Colon (tissue), 2 donors: Measurements from ENCODE around the gene CPEB1.
"Not testable (repeated sequence)": the region's sequence is repeated elsewhere in the genome, so short reads cannot be mapped to it uniquely, and the experiment has no call there.

Experiments used
- FAIRE-seq: peaks from 2 replicates; lab custom pipeline; 2012; peaks lifted over from hg19 to GRCh38; lab: Jason Lieb, UNC
- donor health status: control.
- donor health status: control.

The CPEB1 gene

DNA sequence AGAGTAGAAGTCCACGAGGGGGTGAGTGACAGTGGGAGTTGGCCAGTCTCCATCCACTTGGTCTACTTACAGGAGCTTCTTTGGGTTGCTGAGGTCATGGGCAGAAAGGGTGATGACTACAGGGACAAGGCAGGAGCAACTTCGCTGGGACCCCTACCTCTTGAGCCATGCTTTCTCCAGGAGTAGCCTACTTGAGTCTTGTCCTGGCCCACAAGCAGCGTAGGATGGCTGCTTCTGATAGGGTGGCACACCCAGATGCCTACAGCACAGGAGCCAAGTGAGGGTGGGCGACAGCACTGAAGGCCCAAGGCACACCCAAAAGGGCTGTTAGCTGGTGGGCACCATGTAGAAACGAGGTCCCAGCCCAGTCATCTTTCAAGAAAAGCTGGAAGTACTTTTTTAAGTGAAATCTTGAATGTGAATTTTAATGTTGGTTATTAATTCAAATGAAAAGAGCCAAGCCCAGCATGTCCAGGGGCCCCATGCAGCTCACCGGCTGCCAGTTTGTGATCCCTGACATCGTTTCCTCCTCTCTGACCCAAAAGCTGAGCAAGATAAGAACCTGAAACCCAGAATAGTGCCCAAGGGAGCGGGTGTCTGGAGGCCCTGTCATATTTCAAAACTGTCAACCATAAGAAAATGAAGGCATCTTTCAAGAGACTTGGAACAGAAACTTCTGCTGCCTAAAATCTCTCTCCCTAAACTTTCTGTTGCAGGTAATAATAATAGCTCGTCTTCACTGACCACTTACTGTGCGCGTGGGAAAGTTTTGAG is 2.2 kb upstream of the CPEB1 start:
- FAIRE-seq = no peak

DNA sequence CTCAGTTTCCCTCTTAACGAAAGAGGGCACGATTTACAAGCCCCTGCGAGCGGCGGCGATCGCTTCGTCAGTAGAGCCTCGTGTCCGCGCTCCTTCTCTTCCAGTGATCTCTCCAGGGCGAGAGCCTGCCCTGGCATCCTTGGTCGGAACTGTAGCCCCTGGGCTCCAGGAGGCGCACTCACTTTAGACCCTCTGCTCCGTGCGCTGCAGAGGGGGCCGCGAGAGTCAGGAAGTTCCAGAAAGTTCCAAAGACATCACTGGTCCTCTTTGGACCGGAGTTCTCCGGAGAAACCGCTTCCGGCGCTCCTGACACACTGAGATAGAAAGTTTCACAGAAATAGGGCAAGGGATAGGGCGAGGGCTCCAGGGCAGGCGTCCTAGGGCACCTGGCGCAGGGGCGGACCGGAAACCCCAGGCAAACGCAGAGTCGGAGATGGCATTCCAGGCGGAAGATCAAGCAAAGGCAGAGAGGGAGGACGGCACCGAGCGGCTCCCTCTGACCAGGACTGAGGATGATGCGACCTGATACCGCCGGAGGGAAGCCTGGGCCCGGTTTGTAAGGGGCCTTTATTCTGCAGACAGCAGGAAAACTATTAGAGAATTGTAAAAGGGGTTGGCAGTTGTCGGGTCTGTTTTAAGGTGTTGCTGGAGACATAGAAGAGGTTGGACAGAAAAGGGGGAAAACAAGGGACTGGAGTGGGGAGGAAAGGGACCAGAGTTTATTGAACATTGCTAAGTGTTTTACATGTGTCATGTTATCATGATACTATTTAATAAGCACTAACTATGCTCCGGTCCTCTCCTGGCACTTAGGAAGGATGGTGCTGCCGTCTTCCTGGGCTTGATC is 1.3 kb upstream of the CPEB1 start:
- no peak for FAIRE-seq

DNA sequence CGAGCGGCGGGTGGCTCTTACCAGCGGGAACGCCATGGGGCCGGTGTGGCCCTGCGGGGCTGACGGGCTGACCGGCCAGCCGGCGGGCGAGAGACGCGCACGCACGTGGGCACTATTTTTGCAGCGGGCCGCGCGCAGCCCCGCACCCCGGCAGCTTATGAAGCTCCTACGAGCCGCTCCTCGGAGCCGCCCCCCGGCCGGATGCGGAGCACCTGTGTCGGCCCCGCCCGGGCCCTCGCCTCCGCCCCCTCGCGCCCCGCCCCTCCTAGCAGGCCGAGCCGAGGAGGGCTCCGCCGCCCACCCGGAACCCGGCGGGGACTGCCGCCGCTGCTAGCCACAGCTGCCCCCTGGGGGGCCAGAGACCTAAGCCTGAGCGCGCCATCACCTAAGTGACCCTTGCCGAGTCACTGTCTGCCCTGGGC is 683 bp upstream of the CPEB1 start:
- no peak for FAIRE-seq

DNA sequence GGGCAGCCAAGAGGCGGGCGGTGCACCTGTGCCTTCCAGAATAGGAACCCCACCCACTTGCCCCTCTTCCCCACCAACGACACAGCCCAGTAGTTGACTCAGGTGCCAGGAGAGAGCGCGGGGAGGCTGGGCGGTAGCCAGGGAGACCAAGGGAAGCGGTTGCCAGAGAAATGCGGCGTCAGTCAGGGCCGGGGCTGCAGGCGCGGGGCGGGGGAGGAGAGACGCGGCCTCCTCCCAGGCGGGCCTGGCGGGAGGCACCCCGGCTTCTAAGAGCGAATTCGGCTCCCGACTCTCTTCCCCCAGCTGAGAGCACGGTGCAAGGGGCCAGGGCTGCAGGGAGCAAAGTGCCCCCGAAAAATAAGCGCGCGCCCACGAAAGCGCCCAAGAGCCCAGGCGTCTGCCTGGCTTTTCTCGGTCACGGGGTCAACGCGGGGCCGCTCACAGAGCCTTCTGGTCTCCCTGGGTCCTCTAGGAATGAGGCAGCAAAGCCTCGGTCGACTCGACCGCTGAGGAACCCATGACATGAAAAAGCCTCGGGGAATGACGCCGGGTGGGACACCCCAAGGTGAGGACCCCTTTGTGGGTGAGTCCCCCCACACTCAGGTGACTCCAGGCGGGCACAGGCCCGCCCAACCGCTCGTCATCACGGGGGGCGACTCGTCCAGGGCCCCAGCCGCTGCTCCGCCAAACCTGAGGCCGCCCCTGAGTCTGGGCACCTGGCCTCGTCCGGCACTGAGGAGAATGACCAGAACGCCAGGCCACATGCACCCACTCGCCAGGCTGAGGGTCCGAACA is 716 bp downstream of the CPEB1 start:
- no peak for FAIRE-seq

DNA sequence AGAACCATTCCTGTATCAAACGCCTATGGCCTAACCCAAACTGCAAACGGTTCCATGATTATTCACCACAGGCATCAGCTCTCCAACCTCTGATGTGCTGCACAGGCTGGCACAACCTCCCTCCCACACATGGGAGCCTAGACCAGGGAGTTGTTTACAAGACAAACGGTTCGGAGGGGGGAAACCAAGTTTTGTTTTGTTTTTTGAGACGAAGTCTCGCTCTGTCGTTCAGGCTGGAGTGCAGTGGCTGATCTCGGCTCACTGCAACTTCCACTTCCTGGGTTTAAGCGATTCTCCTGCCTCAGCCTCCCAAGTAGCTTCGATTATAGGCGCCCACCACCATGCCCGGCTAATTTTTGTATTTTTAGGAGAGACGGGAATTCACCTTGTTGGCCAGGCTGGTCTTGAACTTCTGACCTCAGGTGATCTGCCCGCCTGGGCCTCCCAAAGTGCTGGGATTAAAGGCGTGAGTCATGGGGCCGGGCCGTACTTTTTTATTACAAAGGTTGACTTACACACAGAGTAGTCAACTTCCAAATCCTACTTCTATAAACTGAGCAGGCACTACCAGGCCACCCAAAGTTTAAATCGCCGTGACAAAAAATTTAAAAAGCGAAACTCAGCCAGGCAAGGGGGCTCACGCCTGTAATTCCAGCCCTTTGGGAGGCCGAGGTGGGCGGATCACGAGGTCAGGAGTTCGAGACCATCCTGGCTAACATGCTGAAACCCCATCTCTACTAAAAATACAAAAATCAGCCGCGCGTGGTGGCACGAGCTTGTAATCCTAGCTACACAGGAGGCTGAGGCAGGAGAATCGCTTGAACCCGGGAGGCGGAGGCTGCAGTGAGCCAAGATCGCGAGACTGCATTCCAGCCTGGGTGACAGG is 2.0 kb downstream of the CPEB1 start:
- not testable (repeated sequence) for FAIRE-seq

DNA sequence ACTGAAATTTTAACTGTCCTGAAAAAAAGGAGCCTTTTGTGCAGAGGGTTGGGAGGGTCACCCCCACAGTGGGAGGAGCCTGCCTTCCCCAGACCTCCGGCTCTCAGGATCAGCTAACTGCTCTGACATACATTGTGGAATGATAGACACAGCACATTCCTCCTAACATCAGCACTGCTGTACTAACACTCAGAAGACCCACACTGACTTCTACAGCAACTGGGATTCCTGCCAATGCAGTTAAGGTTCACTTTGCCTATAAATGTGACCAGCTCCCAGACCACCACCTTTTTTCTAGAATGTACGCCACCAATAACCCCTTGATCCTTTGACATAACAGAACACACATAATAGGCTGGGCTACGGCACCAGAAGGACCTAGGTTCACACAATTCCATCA is 3.2 kb downstream of the CPEB1 start:
- no peak for FAIRE-seq

DNA sequence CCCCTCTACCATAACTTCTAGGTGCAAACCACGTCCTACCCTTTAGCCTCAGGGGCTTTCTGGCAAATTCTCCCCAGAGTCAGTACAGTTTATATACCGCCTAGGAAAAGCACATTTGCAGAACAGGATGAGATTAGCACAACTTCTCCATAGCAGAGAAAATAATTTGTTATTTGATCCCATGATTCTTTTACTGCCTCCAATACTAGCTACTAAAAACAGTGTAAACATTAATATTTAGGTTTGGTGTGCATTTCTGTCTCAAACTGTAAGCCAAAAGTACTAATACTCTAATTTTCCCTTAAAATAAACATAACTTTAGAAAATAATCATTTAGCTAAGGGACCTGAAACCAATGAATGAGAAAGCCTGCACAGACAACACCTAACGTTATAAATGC is 4.5 kb downstream of the CPEB1 start:
- FAIRE-seq = no peak

DNA sequence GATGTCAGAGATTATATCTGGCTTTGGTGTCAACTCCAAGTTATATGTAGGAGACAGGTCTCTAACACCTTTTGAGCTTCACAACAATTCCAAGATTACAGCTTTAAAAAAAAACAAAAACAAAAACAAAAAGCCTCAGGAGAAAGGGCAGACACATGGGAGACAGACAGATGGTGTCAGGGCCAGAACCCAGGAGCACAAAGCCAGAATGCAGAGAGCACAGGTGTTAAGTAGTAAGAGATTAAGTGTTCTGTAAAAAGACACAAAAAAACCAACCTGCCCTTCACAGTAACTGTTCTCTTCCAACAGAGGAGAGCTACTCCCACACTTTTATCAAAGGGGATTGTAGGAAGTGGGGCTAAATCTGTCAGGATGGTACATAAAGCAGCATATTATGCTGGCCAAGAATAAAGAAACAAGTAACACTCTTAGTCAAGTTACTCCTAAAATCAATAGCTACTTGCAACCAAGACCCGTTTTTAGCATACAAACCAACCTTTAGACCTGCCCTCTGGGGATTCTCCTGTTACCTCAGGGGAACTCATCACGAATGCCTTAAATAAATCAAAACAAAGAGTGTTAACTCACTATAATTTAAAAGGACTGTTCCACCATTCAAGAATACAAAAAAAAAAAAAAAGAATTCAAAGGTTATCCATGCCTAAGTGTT is 5.9 kb downstream of the CPEB1 start:
- FAIRE-seq = no peak

DNA sequence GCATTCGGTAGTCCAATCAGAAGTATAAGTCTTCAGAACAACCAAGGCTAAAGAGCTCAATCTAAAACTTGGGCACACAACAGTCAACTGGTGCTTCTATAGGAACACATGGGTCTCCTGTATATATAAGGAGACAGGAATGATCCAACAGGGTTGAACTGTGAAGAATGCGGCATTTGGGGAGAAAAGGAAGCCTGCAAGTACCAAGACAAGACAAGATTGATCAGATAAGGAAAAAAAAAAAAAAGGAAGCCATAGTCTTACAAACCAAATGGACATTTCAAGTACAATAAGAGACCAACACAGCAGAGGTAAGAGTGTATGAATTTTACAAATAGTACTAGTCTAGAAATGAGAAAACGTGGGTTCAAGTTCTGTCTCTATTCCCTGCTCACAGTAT is 6.5 kb downstream of the CPEB1 start:
- FAIRE-seq = no peak

DNA sequence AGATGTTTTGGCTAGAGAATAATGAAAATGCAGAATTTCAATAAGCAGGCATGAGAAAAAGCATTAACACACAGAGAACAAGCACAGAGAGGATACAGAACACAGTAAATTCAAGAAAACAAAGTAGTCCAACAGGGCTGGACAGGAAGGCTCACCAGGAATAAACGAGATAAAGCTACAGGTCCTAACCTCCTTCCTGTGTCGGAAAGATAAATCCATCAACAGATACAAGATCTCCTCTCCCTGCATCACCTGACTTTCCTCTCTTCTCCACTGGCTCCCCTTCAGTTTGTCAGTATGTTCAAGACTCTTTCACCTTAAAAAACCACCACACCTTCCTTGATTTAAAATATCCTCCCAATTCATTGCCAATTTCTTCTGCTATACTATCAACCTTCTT is 11.4 kb downstream of the CPEB1 start:
- no peak for FAIRE-seq

DNA sequence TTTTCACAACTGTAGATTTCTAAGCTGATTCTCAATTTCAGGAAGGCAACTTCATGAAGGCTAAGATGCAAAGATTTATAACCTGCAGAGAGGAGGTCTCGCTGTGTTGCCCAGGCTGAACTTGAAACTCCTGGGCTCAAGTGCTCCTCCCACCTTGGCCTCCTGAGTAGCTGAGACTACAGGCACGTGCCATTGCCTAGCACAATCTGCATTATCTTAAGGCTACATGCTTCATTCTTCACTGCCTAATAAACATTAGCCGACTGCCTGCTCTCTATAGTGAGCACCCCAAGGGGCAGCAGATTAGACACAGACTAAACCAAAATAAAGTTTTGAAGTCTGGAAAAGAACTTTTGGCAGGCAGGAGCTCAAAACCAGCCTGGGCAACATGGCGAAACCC is 17.1 kb downstream of the CPEB1 start:
- no peak for FAIRE-seq

DNA sequence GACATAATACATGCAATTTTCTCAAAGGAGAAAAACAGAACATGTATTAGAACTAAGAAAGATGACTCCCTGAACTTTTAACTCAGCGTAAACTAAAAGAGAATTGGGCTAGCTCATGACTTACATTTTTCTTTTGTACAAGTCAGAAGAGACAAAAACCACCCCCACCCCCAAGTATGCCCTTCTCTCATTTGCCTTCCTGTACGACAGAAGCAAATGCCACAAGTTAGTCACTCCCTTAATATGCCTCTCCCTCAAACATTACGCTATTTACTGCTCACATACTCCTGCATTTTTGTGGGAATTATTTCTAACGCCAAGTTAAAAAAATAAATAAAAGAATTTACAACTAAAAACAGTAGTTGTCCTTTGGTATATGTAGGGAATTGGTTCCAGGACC is 22.0 kb downstream of the CPEB1 start:
- FAIRE-seq = no peak

DNA sequence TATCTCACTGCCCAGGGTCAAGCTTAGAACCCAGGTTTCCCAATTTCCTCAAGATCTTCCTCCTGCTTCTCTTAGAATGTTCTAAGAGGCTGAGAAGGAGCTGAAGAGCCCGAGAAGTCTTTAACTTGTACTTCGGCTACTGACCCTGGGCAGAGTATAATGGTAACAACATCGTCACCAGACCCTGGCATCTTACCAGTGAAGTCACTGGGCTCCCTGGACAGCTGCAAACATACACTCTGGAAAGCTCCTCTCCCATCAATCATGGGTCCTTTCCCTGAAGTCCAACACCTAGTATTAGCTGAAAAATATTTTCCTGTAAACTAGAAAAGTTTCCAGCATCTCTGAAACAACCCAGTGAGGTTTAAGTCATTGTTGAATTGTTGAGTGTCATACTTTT is 22.7 kb downstream of the CPEB1 start:
- no peak for FAIRE-seq

DNA sequence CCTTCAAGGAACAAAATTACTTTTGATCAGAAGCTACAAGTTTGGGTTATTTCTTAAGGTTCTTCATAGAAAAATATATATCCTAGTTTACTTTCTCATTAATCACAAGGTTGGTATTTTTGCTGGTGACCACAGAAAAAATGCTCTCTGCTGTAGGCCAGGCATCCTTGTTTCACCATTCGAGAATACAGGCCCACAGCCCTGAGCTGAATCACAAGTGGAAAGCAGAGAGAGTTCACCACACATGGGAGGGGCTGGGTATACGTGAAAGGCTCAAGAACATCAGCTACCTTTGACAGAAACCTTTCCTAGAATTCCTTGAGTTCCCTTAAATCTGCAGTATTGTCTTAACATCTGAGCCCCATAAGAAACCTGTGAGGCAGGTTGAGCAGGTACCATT is 23.2 kb downstream of the CPEB1 start:
- FAIRE-seq = no peak

DNA sequence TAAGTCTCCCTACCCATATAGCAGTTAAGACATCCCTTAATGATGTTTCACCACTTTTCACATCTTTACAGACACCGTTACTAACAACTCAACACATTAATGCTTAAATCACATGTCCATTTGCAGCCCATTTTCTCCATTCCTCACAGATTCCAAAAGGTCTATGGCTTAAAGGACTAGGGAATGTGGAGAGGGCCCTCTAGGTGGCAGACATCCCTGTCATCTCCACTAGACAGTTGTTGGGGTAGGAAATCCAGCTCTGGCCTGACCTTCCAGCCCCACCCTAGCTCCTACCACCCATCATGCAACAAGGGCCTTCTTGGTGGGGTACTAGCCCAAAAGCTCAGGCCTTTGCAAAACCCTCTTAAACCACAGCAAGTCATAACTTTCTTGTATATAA is 25.2 kb downstream of the CPEB1 start:
- FAIRE-seq = no peak

DNA sequence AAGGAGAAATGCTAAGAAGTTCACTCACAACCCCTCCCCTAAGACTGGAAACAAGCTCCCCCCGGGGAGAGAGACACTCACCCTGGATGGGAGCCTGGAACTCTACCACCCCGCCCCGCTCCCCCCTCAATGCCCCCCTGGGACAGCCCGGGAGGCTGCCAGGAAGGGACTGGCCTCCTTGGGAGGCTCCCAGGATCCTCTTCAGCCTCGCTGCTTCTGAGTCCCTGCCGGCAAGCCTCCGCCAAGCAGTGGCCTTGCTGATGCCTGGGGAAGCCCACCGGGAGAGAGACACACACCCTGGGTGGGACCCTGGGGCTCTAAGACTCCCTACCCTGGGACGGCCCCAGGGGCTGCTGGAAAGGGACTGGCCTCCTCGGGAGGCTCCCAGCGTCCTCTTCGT is 33.4 kb downstream of the CPEB1 start:
- no peak for FAIRE-seq

DNA sequence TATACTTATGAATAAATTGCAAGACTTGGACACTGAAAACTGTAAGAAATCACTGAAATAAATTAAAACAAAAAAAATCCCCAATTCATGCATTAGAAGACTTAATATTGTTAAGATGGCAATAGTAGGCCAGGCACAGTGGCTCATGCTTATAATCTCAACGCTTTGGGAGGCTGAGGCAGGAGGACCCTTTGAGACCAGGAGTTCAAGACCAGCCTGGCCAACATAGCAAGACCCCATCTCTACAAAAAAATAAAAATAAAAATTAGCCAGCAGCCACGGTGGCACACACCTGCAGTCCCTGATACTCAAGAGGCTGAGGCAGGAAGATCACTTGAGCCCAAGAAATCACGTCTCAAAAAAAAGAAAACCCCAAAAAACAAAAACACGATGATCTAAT is 35.8 kb downstream of the CPEB1 start:
- no peak for FAIRE-seq

DNA sequence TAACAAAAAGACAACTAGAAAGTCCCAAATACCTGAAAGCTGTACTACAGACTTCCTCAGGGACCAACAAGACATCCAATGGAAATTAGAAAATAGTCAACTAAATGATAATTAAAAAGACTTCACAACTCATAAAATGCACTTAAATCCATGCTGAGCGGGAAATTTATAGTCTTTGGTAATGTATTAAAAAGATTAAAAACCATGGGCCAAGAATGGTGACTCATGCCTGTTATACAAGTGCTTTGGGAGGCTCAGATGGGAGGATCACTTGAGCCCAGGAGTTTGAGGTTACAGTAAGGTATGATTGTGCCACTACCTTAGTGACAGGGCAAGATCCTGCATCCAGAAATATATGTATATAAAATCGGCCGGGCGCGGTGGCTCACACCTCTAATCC is 45.0 kb downstream of the CPEB1 start:
- no peak for FAIRE-seq

DNA sequence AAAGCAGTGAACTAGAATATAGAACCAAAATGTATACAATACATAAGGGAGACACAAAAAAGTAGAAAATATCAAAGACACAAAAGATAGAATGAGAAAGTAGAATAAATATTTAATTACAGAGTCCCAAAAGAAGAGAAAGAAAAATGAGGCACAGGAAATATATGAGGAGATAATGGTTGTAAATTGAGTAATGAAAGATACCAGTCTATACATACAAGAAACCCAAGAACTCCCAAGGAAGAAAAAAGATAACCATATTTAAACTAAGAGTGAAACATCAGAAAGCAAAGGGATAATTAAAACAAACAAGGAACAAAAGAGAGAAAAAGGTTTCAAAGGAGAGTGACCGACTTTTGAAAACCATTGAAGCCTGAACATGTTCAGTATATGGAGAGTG is 47.3 kb downstream of the CPEB1 start:
- FAIRE-seq = no peak

DNA sequence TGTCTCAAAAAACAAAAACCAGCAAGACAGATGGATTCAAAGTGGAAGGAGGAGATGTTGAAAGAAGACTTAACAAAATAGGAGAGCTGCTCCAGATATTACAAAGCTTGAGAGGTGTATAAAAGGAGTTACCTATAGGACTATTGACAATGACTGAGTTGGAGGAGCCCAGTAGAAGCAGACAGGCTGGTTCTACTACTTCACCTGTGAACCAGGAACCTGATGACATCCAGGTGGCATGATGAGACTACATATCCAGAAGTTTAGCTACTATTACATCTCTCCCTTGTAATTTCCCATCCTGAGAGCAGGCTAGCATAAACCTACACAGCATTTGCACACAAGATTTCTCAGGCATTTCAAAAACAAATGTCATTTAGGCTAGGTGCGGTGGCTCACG is 49.3 kb downstream of the CPEB1 start:
- FAIRE-seq = no peak

DNA sequence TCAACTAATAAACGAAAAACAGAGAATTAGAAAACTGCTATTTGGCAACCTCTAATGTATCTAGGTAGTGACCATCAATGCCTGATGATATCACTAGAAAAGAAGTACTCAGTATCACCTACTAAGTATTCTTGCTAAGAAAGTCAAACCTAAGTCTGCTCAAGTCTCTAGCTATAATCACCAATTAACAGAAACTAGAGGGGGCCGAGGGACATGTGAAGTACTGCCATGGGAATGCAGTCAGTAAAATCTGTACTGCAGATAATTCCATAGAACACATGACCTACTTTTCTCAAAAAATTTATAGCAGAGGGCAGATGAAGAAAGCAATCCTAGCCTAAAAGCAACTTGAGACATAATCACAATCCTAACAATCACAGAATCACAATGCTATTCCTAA is 51.4 kb downstream of the CPEB1 start:
- FAIRE-seq = no peak
